Upper lobe of left lung (tissue), 4 donors: ENCODE measurements around the gene EXPH5.

Source experiments
- CTCF ChIP-seq, 6 experiments: fragments of 450-650 bp in 4 of 6; fragments of 200-600 bp in 2 of 6; sonication (generic) in 2 of 6; IDR thresholded peaks; one replicate each; pipeline ENCODE4 v1.5.1; 2016 to 2019; ENCODE audit warnings: antibody characterized with exemption in 6 of 6
- EP300 ChIP-seq, 4 donors: sonication (generic); formaldehyde crosslinking; IDR thresholded peaks; one replicate each; pipeline ENCODE4 v1.5.1; 2017; ENCODE audit warnings: antibody characterized with exemption in 4 of 4, control low read depth in 2 of 4
- POLR2A ChIP-seq, 4 donors: fragments of 450-650 bp; IDR thresholded peaks; one replicate each; pipeline ENCODE4 v1.5.1; 2016 to 2017; ENCODE audit warnings: antibody characterized with exemption in 4 of 4, mild to moderate bottlenecking in 2 of 4
- POLR2AphosphoS5 ChIP-seq, 2 donors: sonication (generic); formaldehyde crosslinking; IDR thresholded peaks; one replicate each; pipeline ENCODE4 v1.5.1; 2017; ENCODE audit warnings: antibody characterized with exemption in 2 of 2

DNA sequence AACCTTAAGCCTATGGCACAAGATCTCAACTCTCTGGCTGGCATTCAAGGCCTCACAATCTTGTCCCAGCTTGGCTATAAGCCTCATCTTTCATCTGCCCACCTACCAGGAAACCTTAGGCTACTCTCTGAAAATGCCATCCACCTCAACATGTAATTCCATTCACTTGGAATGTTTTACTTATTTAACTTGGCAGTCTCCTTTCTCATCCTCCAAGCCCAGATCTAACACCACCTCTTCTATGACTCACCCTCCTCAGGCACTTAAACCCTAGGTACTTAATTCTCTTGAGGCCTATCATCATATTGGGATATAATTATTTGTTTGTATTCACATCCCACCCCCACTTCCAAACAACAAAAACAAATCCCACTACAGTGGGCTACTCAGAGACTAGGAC lies 110.4 kb downstream of the EXPH5 start:
- TF ChIP-seq CTCF (IDR thresholded peaks at IDR 0.05) = no peak
- TF ChIP-seq POLR2A (IDR thresholded peaks at IDR 0.05) = no peak
- no peak for TF ChIP-seq POLR2AphosphoS5 (IDR thresholded peaks at IDR 0.05)
- no peak for TF ChIP-seq EP300 (IDR thresholded peaks at IDR 0.05)
